ES-I3 (cell line): ENCODE results near the gene LELP1.
"Not testable (repeated sequence)": the region's sequence is repeated elsewhere in the genome, so short reads cannot be mapped to it uniquely, and the experiment has no call there.

Experiments used
- H3K36me3 ChIP-seq: 2 replicates; pipeline ENCODE4 v1.6.1; 2013; ENCODE audit warnings: mild to moderate bottlenecking, low read length, control low read depth, moderate library complexity; ENCODE audit not compliant: insufficient read depth
- H3K4me1 ChIP-seq: 2 replicates; pipeline ENCODE4 v1.6.1; 2013; ENCODE audit warnings: mild to moderate bottlenecking, control low read depth, low read length; ENCODE audit not compliant: insufficient read depth
- H3K9ac ChIP-seq: 2 replicates; pipeline ENCODE4 v1.6.1; 2013; ENCODE audit warnings: low read depth, mild to moderate bottlenecking, low read length, moderate library complexity
- H3K9me3 ChIP-seq: 2 replicates; pipeline ENCODE4 v1.6.1; 2013; ENCODE audit warnings: mild to moderate bottlenecking, low read length, moderate library complexity; ENCODE audit not compliant: control insufficient read depth, insufficient read depth

Gene LELP1

DNA sequence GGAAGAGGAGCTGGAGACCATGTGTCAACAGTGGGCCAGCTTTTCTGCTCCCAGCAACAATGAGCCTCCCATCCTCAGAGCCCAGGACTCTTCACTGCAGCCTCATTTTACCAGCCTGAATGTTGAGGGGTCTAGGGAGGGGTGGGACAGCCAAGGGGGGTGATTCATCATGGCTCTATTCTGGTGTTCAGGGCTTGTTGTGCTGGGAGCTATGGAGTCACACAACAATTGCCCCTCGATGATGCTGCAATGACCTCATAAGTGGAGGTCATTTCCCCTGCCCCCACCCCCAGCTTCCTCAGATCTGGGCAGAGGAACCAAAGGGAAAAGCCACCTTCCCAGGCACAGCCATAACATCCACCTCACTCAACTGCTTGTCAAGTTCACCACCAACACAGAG, at the start of gene LELP1:
TSS of gene LELP1 (plus strand) at position 301 of the 400 bp plus-strand sequence. CDS start 1,278 bp downstream, outside the sequence.
- no peak within 1 kb of the TSS for H3K9ac ChIP-seq
- no peaks in the 10 kb centered on the region for H3K9me3 ChIP-seq
- no peaks in the 10 kb centered on the region for H3K36me3 ChIP-seq
- H3K4me1 ChIP-seq, result peaks cover 11% of the 10 kb centered on the region

DNA sequence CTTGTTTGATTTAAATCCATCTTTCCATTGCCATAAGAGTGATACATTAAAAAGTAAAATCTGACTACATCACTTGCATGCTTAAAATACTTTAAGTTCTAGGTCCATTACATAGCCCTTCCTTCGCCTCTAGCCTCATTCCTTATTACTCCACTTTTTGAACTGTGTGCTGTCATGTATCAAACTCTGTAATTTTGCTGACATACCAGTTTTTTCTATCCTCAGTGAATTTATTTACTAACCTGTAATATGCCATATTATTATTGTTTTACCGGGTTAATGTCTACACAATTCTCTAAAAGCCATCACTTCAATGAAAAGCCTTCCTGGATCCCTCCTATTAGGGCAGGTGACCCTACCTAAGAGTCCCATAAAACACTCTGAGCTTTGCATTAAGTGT, 47.7 kb upstream of the LELP1 start:
- 0 out of 2 replicates have a peak, but pooled peaks cover 4% of the 10 kb centered on the region for H3K9me3 ChIP-seq
- H3K4me1 ChIP-seq, result no peaks in the 10 kb centered on the region
- H3K36me3 ChIP-seq, result no peaks in the 10 kb centered on the region
- no peak overlapping the region for H3K9ac ChIP-seq

DNA sequence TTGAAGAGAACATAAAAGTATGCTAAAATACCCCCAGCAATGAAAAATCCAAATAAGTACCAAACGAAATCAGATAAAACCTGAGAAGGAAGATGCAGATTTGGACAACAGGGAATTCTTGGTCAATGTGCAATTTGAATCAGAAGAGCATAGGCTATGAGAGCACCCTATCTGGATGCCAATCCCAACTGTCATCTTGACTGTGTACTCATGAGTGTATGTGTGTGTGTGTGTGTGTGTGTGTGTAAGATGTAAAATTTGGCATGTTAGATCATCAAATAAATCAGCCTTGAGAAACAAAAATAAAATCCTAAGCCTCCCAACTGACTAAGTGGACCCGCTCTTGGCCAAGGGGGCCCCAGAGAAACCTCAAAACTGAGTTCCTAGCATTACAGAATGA, 34.5 kb upstream of the LELP1 start:
- Histone ChIP-seq H3K9me3 (no peaks in the 10 kb centered on the region; the same call in 1 of the 2 replicates), H3K36me3 (no peaks in the 10 kb centered on the region), H3K4me1 (no peaks in the 10 kb centered on the region), H3K9ac (no peak overlapping the region)

DNA sequence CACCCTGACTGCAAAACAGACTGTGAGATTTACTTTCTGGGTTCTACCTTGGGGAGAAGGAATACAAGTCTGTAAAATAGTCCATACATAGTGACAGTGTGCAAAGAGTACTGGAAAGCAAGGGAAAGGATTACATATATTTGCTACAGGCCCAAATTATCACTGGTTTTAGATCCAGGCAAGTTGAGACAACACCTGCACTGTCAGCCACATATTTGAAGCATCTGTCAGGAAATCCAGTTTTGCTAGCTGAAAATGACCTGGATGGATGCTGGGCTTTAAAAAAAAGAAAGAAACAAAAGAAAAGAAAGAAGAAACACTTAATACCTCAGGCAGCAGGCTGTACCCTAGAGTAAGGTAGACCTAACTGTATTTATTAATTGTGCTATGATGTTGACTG, 28.6 kb upstream of the LELP1 start:
- Histone ChIP-seq H3K9ac (no peak overlapping the region), H3K9me3 (no peaks in the 10 kb centered on the region), H3K4me1 (no peaks in the 10 kb centered on the region), H3K36me3 (no peaks in the 10 kb centered on the region)

GRCh38 chr1:153178922-153179321, 24.3 kb upstream of the LELP1 start:
- Histone ChIP-seq H3K9ac (no peak overlapping the region), H3K36me3 (no peaks in the 10 kb centered on the region), H3K9me3 (no peaks in the 10 kb centered on the region), H3K4me1 (no peaks in the 10 kb centered on the region)

DNA sequence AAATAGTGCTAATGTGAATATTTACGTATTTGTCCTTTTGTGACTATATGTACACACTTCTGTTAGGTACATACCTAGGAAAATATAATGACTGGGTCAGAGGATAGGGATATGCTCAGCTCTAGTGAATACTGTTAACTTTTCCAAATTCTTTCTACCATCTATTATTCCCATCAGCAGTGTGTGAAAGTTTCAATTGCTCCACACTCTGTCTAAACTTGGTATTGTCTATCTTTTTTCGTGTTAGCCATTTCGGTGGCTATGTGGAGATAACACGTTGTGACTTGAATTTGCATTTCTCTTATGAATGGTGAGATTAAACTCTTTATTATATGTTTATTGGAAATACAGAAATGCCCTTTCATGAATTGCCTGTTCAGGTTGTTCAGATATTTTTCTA, 22.7 kb upstream of the LELP1 start:
- Histone ChIP-seq H3K4me1 (no peaks in the 10 kb centered on the region), H3K9me3 (no peaks in the 10 kb centered on the region), H3K9ac (no peak overlapping the region), H3K36me3 (no peaks in the 10 kb centered on the region)

- not testable (repeated sequence) for H3K4me1 ChIP-seq, H3K9me3 ChIP-seq, H3K9ac ChIP-seq, H3K36me3 ChIP-seq
Observed at GRCh38 chr1:153188301-153188700, 14.9 kb upstream of the LELP1 start.

GRCh38 chr1:153190373-153190772, 12.9 kb upstream of the LELP1 start:
- Histone ChIP-seq H3K9ac (no peak overlapping the region), H3K36me3 (no peaks in the 10 kb centered on the region), H3K9me3 (no peaks in the 10 kb centered on the region), H3K4me1 (no peaks in the 10 kb centered on the region)

GRCh38 chr1:153192697-153193096, 10.5 kb upstream of the LELP1 start:
- Histone ChIP-seq H3K36me3 (no peaks in the 10 kb centered on the region), H3K9ac (no peak overlapping the region), H3K4me1 (no peaks in the 10 kb centered on the region), H3K9me3 (no peaks in the 10 kb centered on the region)

DNA sequence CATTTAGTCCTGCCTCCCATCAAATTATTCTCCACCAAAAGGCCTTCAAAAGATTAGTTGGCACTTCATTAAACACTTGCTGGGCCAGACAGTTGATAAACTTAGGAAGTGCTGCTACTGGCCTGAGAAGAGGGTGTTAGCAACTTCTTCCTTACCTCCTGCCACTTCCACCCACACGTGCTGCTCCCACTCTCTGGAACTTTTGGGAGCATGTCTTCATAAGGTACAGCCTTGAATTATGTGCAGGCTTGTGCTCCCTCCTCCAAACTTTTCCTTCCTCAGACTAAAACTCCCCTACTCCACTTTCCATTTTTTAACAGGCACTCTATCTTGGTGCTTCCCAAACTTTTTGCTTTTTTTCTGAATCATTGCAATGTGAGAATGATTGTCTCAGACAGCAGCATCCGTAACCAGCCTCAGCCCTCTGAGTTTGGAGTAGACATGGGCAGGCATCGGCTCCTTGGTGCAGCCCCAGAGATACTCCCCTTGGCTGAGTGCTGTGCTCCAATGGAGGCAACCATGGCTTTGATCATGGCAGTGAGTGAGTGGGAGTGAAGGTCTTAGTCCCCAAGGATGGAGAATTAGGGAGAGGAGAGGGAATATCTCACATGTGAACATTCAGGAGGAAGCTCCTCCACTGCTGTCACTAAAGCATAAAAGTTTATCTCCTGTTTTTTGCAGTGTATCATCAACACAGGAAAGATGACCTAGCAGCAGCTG, 8.7 kb upstream of the LELP1 start:
- Histone ChIP-seq H3K9ac (no peak overlapping the region), H3K9me3 (no peaks in the 10 kb centered on the region), H3K4me1 (no peaks in the 10 kb centered on the region), H3K36me3 (no peaks in the 10 kb centered on the region)

DNA sequence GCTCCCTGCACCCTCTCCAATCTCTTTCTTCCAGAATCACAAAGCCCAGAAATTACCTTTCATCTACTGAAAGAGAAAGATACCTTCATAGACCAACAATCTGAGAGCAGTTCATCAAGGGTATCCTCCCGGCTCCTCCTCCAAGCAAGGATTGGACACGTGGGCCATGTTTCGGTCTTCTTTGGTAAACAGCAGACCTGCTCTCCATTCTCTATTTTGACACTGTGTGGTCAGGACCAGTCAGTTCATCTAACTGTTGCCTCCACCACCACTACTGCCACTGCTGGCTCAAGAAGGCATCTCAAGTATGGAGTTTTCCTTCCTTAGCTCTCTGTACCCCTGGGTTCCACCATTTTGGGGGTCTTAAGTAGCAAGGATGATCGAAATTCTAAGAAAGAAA, 8.0 kb upstream of the LELP1 start:
- no peaks in the 10 kb centered on the region for H3K4me1 ChIP-seq
- H3K9me3 ChIP-seq, result no peaks in the 10 kb centered on the region
- H3K36me3 ChIP-seq, result no peaks in the 10 kb centered on the region
- H3K9ac ChIP-seq, result no peak overlapping the region

- H3K36me3 ChIP-seq, result no peaks in the 10 kb centered on the region
- H3K4me1 ChIP-seq, result peaks cover 11% of the 10 kb centered on the region
- H3K9me3 ChIP-seq, result no peaks in the 10 kb centered on the region
- no peak overlapping the region for H3K9ac ChIP-seq
Observed at GRCh38 chr1:153202006-153202405, 1.2 kb upstream of the LELP1 start.

- no peaks in the 10 kb centered on the region for H3K9me3 ChIP-seq
- no peak overlapping the region for H3K9ac ChIP-seq
- peaks cover 11% of the 10 kb centered on the region for H3K4me1 ChIP-seq
- no peaks in the 10 kb centered on the region for H3K36me3 ChIP-seq
Observed at GRCh38 chr1:153206631-153207030, 3.4 kb downstream of the LELP1 start.

GRCh38 chr1:153210206-153210605, 7.0 kb downstream of the LELP1 start:
- Histone ChIP-seq H3K9me3 (no peaks in the 10 kb centered on the region), H3K4me1 (no peaks in the 10 kb centered on the region), H3K36me3 (no peaks in the 10 kb centered on the region)

GRCh38 chr1:153212201-153212600, 9.0 kb downstream of the LELP1 start:
- no peak overlapping the region for H3K9ac ChIP-seq
- H3K9me3 ChIP-seq, result no peaks in the 10 kb centered on the region
- H3K36me3 ChIP-seq, result no peaks in the 10 kb centered on the region
- no peaks in the 10 kb centered on the region for H3K4me1 ChIP-seq

More at GRCh38 chr1:153210206-153210605, 7.0 kb downstream of the LELP1 start:
- H3K9ac ChIP-seq, result no peak overlapping the region
